Body of pancreas (tissue), 4 donors: ENCODE data around the gene RNF41.

Experiments
- CTCF ChIP-seq, 7 experiments: fragments of 450-650 bp in 4 of 7; fragments of 200-600 bp in 3 of 7; sonication (generic) in 3 of 7; IDR thresholded peaks; one replicate each; pipeline ENCODE4 v1.5.1; 2016 to 2019; ENCODE audit warnings: antibody characterized with exemption in 7 of 7
- POLR2A ChIP-seq, 3 donors: fragments of 450-650 bp; IDR thresholded peaks; one replicate each; pipeline ENCODE4 v1.6.1; 2016; ENCODE audit warnings: antibody characterized with exemption in 3 of 3, mild to moderate bottlenecking in 2 of 3

GRCh38 chr12:56202838-56203237, 18.9 kb downstream of the RNF41 start:
- no peak for TF ChIP-seq CTCF (IDR thresholded peaks at IDR 0.05)
- no peak for TF ChIP-seq POLR2A (IDR thresholded peaks at IDR 0.05)
